ENCODE results near the gene IGSF8. TPM values are rescaled to one million over a fixed set of nuclear protein-coding genes. Genes with fewer than 3 reads are reported as not detected.
"Not testable (repeated sequence)": the region's sequence is repeated elsewhere in the genome, so short reads cannot be mapped to it uniquely, and the experiment has no call there.

IGSF8 gene
- total RNA-seq, 1 donor from 2014 or later: 20.4 TPM

GRCh38 chr1:160068225-160068624 lies 30.2 kb downstream of the IGSF8 start:
- DNase-seq (ENCODE audit: low spot score): peak; percentile 60

GRCh38 chr1:160066829-160067745 lies 31.3 kb downstream of the IGSF8 start:
- no peak for DNase-seq (ENCODE audit: low spot score)

- DNase-seq (ENCODE audit: low spot score): no peak
Observed at GRCh38 chr1:160064746-160065145, 33.7 kb downstream of the IGSF8 start.

GRCh38 chr1:160064164-160064563 lies 34.3 kb downstream of the IGSF8 start:
- DNase-seq (ENCODE audit: low spot score): no peak

- no peak for DNase-seq (ENCODE audit: low spot score)
Observed at GRCh38 chr1:160063176-160063575, 35.2 kb downstream of the IGSF8 start.

GRCh38 chr1:160062230-160062532 lies 36.2 kb downstream of the IGSF8 start:
- no peak for DNase-seq (ENCODE audit: low spot score)

- DNase-seq (ENCODE audit: low spot score): no peak
Observed at GRCh38 chr1:160061369-160062229, 36.8 kb downstream of the IGSF8 start.

- DNase-seq (ENCODE audit: low spot score): no peak
Observed at GRCh38 chr1:160058087-160058486, 40.3 kb downstream of the IGSF8 start.

GRCh38 chr1:160056648-160057169 lies 41.7 kb downstream of the IGSF8 start:
- no peak for DNase-seq (ENCODE audit: low spot score)

- no peak for DNase-seq (ENCODE audit: low spot score)
Observed at GRCh38 chr1:160053548-160054365, 44.7 kb downstream of the IGSF8 start.

- no peak for DNase-seq (ENCODE audit: low spot score)
Observed at GRCh38 chr1:160052936-160053335, 45.5 kb downstream of the IGSF8 start.

- DNase-seq (ENCODE audit: low spot score): no peak
Observed at GRCh38 chr1:160050619-160051018, 47.8 kb downstream of the IGSF8 start.

GRCh38 chr1:160050182-160050581 lies 48.2 kb downstream of the IGSF8 start:
- DNase-seq (ENCODE audit: low spot score): not testable (repeated sequence)

GRCh38 chr1:160049101-160049500 lies 49.3 kb downstream of the IGSF8 start:
- DNase-seq (ENCODE audit: low spot score): no peak

GRCh38 chr1:160048335-160048734 lies 50.1 kb downstream of the IGSF8 start:
- no peak for DNase-seq (ENCODE audit: low spot score)

- no peak for DNase-seq (ENCODE audit: low spot score)
Observed at GRCh38 chr1:160047111-160047991, 51.1 kb downstream of the IGSF8 start.

GRCh38 chr1:160046494-160047110 lies 51.8 kb downstream of the IGSF8 start:
- no peak for DNase-seq (ENCODE audit: low spot score)

GRCh38 chr1:160045653-160046052 lies 52.8 kb downstream of the IGSF8 start:
- DNase-seq (ENCODE audit: low spot score): no peak

- no peak for DNase-seq (ENCODE audit: low spot score)
Observed at GRCh38 chr1:160043543-160043942, 54.9 kb downstream of the IGSF8 start.
